GM13976 (cell line): ENCODE measurements around the gene TSHZ3.

ENCODE experiments used
- DNase-seq: peaks from one replicate; pipeline ENCODE4 v3.0.0; 2012; ENCODE audit warnings: low spot score
- CTCF ChIP-seq: IDR thresholded peaks from 2 replicates; pipeline ENCODE4 v1.5.1; 2012; ENCODE audit warnings: borderline replicate concordance, mild to moderate bottlenecking; ENCODE audit not compliant: insufficient read depth; ENCODE audit errors: extremely low read depth, missing control alignments, control extremely low read depth
- in situ Hi-C: fragments of 300-500 bp; cut with MboI; formaldehyde crosslinking; loops from one replicate; pipeline ENCODE4 v1.12.0; 2022; ENCODE audit warnings: low sequenced_read_pairs, mixed read lengths, inconsistent platforms; ENCODE audit not compliant: unreplicated experiment

Gene TSHZ3

DNA sequence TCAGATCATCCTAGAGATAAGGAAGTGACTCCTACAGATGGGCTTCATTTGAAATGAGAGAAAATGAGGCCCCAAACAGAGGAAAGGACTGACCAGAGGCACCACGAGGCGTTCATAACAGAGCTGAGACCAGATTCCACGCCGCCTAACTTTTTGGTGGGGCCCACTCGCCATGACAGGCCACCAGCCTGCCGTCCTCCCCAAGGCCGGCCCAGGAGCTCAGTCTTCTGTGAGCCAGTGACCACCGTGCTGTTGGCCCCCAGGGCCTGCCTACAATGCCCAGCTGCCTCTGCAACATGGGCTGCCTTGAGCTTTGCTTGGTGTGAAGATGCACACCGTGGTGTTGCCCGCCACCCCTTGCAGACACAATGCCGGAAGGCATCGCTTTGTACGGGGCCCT, 40.5 kb downstream of the TSHZ3 start:
- in situ Hi-C loops: no loop called here
- DNase-seq: no peak
- no peak for TF ChIP-seq CTCF

GRCh38 chr19:31307071-31307669, 42.1 kb downstream of the TSHZ3 start:
- in situ Hi-C loops: no loop called here
- no peak for DNase-seq
- TF ChIP-seq CTCF: no peak

GRCh38 chr19:31306006-31306753, 43.1 kb downstream of the TSHZ3 start:
- DNase-seq: no peak
- in situ Hi-C loops: no loop called here
- no peak for TF ChIP-seq CTCF

DNA sequence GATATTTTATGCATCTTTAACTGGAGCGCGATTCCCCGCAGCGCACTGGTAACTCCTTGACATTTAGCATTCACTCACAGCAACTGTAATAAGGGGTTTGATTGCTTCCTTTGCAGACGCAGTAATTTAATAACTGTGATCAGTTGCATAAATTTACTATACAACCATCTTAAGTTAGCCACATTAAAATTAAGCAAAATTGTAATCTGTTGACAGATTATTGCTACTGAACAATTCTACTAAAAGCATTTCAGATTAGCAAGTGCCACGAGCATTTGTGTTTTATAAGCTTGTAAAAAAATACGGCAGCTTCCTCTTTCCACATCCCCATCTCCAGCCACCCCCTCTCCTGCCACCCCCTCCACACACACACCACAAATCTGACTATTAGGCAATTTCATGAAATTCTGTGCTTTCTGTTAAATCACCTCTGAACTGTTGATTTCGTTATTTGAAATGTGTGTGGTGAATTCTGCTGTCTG, 44.4 kb downstream of the TSHZ3 start:
- TF ChIP-seq CTCF: no peak
- no peak for DNase-seq
- in situ Hi-C loops: no loop called here

- no peak for DNase-seq
- in situ Hi-C loops: no loop called here
- TF ChIP-seq CTCF: no peak
Measured at GRCh38 chr19:31303262-31303815, 45.9 kb downstream of the TSHZ3 start.

DNA sequence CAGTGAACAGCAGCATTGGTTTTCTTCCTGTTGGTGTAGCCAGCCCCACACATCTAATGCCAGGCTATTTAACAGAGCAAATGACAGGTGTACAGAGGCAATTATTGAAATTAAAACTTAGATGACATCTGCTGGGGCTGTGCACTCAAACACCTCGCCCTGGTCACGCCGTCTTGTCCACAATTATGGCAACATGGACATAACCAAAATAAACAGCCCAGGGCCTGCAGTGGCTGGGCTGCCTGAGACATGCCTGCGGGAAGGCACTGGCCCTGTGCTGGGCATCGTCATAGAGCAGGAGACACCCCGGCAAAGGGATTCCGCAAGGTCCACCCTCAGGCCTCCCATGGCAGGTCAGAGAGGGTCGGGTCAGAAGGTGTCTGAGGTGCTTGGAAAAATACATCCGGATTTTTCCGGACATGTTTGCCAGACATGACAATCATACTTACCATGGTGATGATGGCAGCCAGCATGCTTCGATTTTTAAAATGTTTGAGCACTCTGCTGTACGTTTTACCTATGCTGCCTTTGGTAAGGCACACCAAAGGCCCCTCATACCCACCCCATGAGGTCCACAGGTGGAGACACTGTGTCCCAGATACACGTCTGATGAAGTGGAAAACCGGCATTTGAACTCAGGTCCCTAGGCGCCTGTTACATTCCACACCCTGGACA, 47.8 kb downstream of the TSHZ3 start:
- no peak for TF ChIP-seq CTCF
- DNase-seq: no peak
- in situ Hi-C loops: no loop called here
